SK-N-MC (cell line): ENCODE results near the gene DMRTA1.
"Not testable (repeated sequence)": the region's sequence is repeated elsewhere in the genome, so short reads cannot be mapped to it uniquely, and the experiment has no call there.

Experiments
- DNase-seq: peaks from one replicate; pipeline ENCODE4 v3.0.0-alpha.2; 2011; ENCODE audit warnings: low read depth, low spot score
- H3K27ac ChIP-seq: fragments of 200-600 bp; sonication (generic); 2 replicates; pipeline ENCODE4 v1.5.1; 2016; ENCODE audit warnings: mixed run types
- H3K36me3 ChIP-seq: fragments of 200-600 bp; sonication (generic); 2 replicates; pipeline ENCODE4 v1.6.1; 2017; ENCODE audit warnings: antibody characterized with exemption, low read length, mixed read lengths; ENCODE audit not compliant: insufficient read depth
- H3K4me3 ChIP-seq: fragments of 200-600 bp; sonication (generic); 2 replicates; pipeline ENCODE4 v1.5.1; 2016
- H3K9ac ChIP-seq: fragments of 200-600 bp; sonication (generic); 2 replicates; pipeline ENCODE4 v1.8.0; 2017; ENCODE audit warnings: mixed run types, mixed read lengths; ENCODE audit not compliant: insufficient read length
- H3K9me3 ChIP-seq: fragments of 200-600 bp; sonication (generic); 2 replicates; pipeline ENCODE4 v1.6.1; 2017; ENCODE audit warnings: low read depth, mild to moderate bottlenecking, antibody characterized with exemption, low read length, moderate library complexity, mixed read lengths
- EZH2 ChIP-seq: fragments of 200-600 bp; sonication (generic); IDR thresholded peaks from one replicate; pipeline ENCODE4 v1.6.1; 2017; ENCODE audit warnings: antibody characterized with exemption
- FOXP2 ChIP-seq: optimal IDR thresholded peaks from 2 replicates; pipeline ENCODE3; 2011; ENCODE audit warnings: mild to moderate bottlenecking, moderate library complexity; ENCODE audit not compliant: insufficient read depth; ENCODE audit errors: extremely low read length, control extremely low read depth
- POLR2AphosphoS5 ChIP-seq: IDR thresholded peaks from 2 replicates; pipeline ENCODE4 v1.6.1; 2012; ENCODE audit warnings: mild to moderate bottlenecking, low read depth, low read length, borderline replicate concordance

DMRTA1 gene

DNA sequence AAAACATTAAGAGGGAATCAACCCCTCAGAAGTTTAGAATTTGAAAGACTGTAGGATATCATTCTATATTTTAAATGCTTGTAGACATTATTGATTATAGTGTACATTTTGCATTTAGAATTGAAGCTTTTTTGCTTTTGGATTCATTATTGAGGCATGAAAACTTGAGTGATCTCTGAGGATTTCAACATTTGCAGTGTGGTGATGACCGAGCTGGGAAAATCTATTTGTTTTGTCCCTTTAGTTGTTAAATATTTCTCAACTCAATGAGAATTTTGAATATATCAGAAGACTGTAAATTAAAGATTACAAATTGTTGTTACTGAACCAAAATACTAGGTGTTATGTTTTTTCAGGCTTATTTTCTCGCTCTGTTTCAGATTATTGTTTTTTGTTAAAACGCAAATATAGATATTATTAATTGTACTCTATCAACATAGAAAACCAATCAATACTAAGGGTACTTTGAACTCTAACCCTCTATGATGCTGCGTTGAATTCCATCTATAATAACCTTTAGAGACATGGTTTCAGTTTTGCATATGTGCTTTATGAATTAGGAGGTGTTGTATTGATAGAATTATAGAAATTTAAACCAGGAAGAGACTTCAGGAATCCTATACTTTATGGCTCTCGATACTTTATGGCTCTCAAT lies 19.3 kb upstream of the DMRTA1 start:
- Histone ChIP-seq H3K9me3 (no peaks in the 10 kb centered on the region), H3K4me3 (no peak overlapping the region), H3K27ac (no peak overlapping the region), H3K9ac (no peak overlapping the region), H3K36me3 (no peaks in the 10 kb centered on the region)
- TF ChIP-seq EZH2 (no peak), POLR2AphosphoS5 (no peak), FOXP2 (no peak)
- DNase-seq = no peak

GRCh38 chr9:22433691-22434090 lies 12.9 kb upstream of the DMRTA1 start:
- TF ChIP-seq EZH2 = no peak
- TF ChIP-seq POLR2AphosphoS5 = no peak
- TF ChIP-seq FOXP2 = no peak
- Histone ChIP-seq H3K9ac (no peak overlapping the region), H3K27ac (no peak overlapping the region), H3K9me3 (no peaks in the 10 kb centered on the region), H3K36me3 (no peaks in the 10 kb centered on the region), H3K4me3 (no peak overlapping the region)
- DNase-seq = no peak

DNA sequence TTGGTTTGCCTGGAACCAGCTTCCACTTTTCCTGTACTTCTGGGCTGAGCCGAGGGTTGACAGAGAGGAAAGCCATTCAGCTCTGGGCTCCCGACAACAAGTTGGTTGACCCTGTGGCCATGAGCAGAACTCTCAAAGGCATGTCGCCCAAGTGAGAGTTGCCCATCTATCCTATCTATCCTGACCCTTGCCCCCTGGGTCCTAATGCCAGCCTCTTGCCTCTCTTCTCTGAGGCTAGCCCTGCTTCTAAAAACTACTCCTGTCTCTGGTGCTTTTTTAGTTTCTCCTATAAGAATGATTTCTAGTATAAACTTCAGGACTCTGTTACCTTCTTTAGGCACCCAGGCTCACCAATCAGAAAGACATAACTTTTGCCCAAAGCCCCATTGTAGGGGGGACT lies 11.4 kb upstream of the DMRTA1 start:
- H3K9me3 ChIP-seq, H3K36me3 ChIP-seq, H3K4me3 ChIP-seq, H3K27ac ChIP-seq, H3K9ac ChIP-seq, DNase-seq: not testable (repeated sequence)

- H3K9ac ChIP-seq, DNase-seq, H3K9me3 ChIP-seq, H3K27ac ChIP-seq, H3K36me3 ChIP-seq, H3K4me3 ChIP-seq: not testable (repeated sequence)
These were observed 9.1 kb upstream of the DMRTA1 start for GRCh38 chr9:22437461-22438067.

- DNase-seq = no peak
- H3K9ac ChIP-seq = no peak overlapping the region
- no peak overlapping the region for H3K4me3 ChIP-seq
- H3K9me3 ChIP-seq = no peaks in the 10 kb centered on the region
- no peak for TF ChIP-seq EZH2
- TF ChIP-seq FOXP2 = no peak
- no peak for TF ChIP-seq POLR2AphosphoS5
- H3K27ac ChIP-seq = no peak overlapping the region
- H3K36me3 ChIP-seq = no peaks in the 10 kb centered on the region
These were observed 5.8 kb upstream of the DMRTA1 start for GRCh38 chr9:22440841-22441240.

DNA sequence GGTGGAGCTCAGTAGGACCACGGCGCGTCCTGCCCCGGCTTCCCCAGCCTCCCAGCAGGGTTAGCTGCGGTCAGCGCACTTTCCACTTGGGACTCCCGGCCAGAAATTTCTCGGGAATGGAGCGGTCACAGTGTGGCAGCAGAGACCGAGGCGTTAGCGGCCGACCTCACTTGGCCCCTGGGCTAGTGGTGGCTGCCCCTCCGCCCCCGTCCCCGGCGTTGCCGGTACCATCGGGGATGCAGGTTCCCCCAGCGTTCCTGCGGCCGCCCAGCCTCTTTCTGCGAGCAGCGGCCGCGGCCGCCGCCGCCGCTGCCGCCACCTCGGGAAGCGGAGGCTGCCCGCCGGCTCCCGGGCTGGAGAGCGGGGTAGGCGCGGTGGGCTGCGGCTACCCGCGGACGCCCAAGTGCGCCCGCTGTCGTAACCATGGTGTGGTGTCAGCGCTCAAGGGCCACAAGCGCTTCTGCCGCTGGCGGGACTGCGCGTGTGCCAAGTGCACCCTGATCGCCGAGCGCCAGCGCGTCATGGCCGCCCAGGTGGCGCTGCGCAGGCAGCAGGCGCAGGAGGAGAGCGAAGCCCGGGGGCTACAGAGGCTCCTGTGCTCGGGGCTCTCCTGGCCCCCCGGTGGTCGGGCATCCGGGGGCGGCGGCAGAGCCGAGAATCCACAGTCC lies 460 bp downstream of the DMRTA1 start:
- TF ChIP-seq POLR2AphosphoS5 (no peak), EZH2 (peak; percentile 54)
- Histone ChIP-seq H3K36me3 (no peaks in the 10 kb centered on the region), H3K4me3 (peak overlapping the region; percentile 72), H3K9ac (no peak overlapping the region), H3K9me3 (no peaks in the 10 kb centered on the region), H3K27ac (no peak overlapping the region)
- no peak for DNase-seq

DNA sequence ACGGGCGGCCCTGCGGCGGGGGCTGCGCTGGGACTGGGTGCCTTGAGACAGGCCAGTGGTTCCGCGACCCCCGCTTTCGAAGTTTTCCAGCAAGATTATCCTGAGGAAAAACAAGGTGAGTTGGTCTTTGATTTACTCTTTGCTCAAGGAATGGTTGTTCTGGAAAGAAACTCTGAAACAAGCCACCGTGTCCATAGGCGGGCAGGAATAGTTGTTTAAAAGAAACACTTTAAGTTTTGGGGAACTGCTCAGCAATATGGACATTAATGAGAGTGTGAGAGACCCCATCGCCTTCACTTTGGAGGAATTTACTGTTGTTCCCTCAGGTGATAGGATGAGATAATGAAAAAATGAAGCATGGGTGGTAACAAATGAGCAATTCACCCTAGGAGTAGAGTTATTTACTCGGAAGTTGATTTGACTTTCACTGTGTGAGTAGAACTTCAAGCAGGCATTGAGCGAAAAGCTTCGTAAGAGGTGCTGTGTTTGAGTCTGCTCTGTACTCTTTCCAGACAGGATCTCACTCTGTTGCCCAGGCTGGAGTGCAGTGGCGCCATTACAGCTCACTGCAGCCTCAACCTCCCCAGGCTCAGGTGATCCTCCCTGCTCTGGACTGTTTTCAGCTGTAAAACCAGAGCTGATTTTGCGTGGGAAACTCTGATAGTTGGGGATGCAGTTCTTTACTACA lies 1.1 kb downstream of the DMRTA1 start:
- Histone ChIP-seq H3K4me3 (peak overlapping the region; percentile 72), H3K36me3 (no peaks in the 10 kb centered on the region), H3K9ac (no peak overlapping the region), H3K27ac (no peak overlapping the region), H3K9me3 (no peaks in the 10 kb centered on the region)
- no peak for DNase-seq
- TF ChIP-seq EZH2 (no peak), POLR2AphosphoS5 (no peak), FOXP2 (no peak)

DNA sequence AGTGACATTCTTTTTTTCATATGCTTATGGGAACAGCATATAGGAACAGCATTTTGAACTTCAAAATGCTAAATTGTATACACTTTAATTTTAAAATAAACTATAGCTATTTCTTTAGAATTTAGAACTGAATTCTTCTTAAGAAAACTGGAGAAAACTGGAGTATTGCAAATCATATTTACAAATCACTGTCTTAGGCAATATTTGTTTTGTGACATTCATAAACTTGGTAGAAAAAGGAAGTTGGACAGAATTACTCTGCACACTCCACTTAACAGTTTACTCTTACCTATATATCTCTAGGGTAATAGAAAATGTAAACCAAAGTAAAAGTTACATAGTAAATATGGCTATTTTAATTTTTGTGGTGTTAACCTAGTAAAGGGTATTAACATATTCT lies 3.1 kb downstream of the DMRTA1 start:
- TF ChIP-seq FOXP2 (no peak), POLR2AphosphoS5 (no peak), EZH2 (no peak)
- no peak for DNase-seq
- no peak overlapping the region for H3K4me3 ChIP-seq

More for the DNA sequence above, 3.1 kb downstream of the DMRTA1 start:
- H3K27ac ChIP-seq = no peak overlapping the region
- H3K9me3 ChIP-seq = no peaks in the 10 kb centered on the region
- no peaks in the 10 kb centered on the region for H3K36me3 ChIP-seq
- H3K9ac ChIP-seq = no peak overlapping the region
